Neural progenitor cell (in vitro differentiated cells): ENCODE data around the gene FAT2.
"Not testable (repeated sequence)": the region's sequence is repeated elsewhere in the genome, so short reads cannot be mapped to it uniquely, and the experiment has no call there.

ENCODE experiments used
- EZH2 ChIP-seq: fragments of 200-600 bp; sonication (generic); IDR thresholded peaks from 2 replicates; pipeline ENCODE4 v1.6.1; 2017; ENCODE audit warnings: antibody characterized with exemption, mild to moderate bottlenecking, moderate library complexity
- TF ChIP-seq, protein P1 (sequence below): fragments of 200-600 bp; sonication (generic); IDR thresholded peaks from 2 replicates; pipeline ENCODE4 v1.5.1; 2017; ENCODE audit warnings: antibody characterized with exemption, mild to moderate bottlenecking

DNA sequence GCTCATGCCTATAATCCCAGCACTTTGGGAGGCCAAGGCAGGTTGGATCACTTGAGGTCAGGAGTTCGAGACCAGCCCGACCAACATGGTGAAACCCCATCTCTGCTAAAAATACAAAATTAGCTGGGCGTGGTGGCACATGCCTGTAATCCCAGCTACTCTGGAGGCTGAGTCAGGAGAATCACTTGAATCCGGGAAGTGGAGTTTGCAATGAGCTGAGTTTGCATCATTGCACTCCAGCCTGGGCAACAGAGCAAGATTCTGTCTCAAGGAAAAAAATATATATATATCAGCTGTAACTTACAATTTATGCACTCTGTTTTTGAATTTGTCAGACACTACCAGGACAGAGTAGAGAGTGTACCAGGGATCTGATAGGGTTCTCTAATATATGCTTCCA lies 5.8 kb downstream of the FAT2 start:
- TF ChIP-seq, protein P1, sequence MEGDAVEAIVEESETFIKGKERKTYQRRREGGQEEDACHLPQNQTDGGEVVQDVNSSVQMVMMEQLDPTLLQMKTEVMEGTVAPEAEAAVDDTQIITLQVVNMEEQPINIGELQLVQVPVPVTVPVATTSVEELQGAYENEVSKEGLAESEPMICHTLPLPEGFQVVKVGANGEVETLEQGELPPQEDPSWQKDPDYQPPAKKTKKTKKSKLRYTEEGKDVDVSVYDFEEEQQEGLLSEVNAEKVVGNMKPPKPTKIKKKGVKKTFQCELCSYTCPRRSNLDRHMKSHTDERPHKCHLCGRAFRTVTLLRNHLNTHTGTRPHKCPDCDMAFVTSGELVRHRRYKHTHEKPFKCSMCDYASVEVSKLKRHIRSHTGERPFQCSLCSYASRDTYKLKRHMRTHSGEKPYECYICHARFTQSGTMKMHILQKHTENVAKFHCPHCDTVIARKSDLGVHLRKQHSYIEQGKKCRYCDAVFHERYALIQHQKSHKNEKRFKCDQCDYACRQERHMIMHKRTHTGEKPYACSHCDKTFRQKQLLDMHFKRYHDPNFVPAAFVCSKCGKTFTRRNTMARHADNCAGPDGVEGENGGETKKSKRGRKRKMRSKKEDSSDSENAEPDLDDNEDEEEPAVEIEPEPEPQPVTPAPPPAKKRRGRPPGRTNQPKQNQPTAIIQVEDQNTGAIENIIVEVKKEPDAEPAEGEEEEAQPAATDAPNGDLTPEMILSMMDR: not testable (repeated sequence)
- not testable (repeated sequence) for TF ChIP-seq EZH2
